H1 (cell line): ENCODE results near the gene DUSP10. TPM values are rescaled to one million over a fixed set of nuclear protein-coding genes. Genes with fewer than 3 reads are reported as not detected.

ENCODE experiments used
- CTCF ChIA-PET: fragments of 300-600 bp; sonication (Branson Sonifier 250); formaldehyde crosslinking; loops from one replicate; lab custom pipeline; 2021; ENCODE audit not compliant: partially characterized antibody; lab: Charles Lee
- POLR2A ChIA-PET: fragments of 300-600 bp; sonication (Branson Sonifier 250); formaldehyde crosslinking; loops from one replicate; lab custom pipeline; 2021; ENCODE audit warnings: inconsistent platforms; ENCODE audit not compliant: partially characterized antibody; lab: Charles Lee
- DNase-seq, 2 experiments: peaks; one replicate each; pipeline versions ENCODE4 v3.0.0 to v3.0.0-alpha.2; 2010 to 2022; ENCODE audit warnings: low spot score in 2 of 2, low read depth in 1 of 2, mixed read lengths in 1 of 2
- FAIRE-seq: peaks from 2 replicates; lab custom pipeline; 2011; peaks lifted over from hg19 to GRCh38; lab: Jason Lieb, UNC
- H2AFZ ChIP-seq: 2 replicates; pipeline ENCODE4 v1.8.1; 2012; ENCODE audit warnings: low read length, inconsistent platforms
- H2AK5ac ChIP-seq: 2 replicates; pipeline ENCODE4 v1.6.1; 2013; ENCODE audit warnings: low read depth, low read length
- H2BK120ac ChIP-seq: replicated peaks from 2 replicates; pipeline ENCODE3; 2013; ENCODE audit warnings: low read depth, low read length, inconsistent platforms
- H2BK12ac ChIP-seq: 2 replicates; pipeline ENCODE4 v1.6.1; 2013; ENCODE audit warnings: low read depth, low read length
- H2BK15ac ChIP-seq: 2 replicates; pipeline ENCODE4 v1.6.1; 2013; ENCODE audit warnings: low read length
- H2BK20ac ChIP-seq: 2 replicates; pipeline ENCODE4 v1.6.1; 2013; ENCODE audit warnings: low read length
- H2BK5ac ChIP-seq: 2 replicates; pipeline ENCODE4 v1.6.1; 2013; ENCODE audit warnings: low read depth, low read length
- H3K14ac ChIP-seq: 2 replicates; pipeline ENCODE4 v1.6.1; 2013; ENCODE audit warnings: inconsistent platforms; ENCODE audit not compliant: insufficient read length
- H3K18ac ChIP-seq: 2 replicates; pipeline ENCODE4 v1.6.1; 2013; ENCODE audit warnings: low read length; ENCODE audit errors: extremely low read depth
- H3K23ac ChIP-seq: 2 replicates; pipeline ENCODE4 v1.6.1; 2013; ENCODE audit warnings: inconsistent platforms; ENCODE audit not compliant: insufficient read length
- H3K23me2 ChIP-seq: 2 replicates; pipeline ENCODE4 v1.6.1; 2013; ENCODE audit warnings: low read depth, low read length
- H3K27ac ChIP-seq: 2 replicates; pipeline ENCODE4 v1.6.1; 2011; ENCODE audit warnings: low read depth, low read length, inconsistent platforms
- H3K27me3 ChIP-seq, 4 experiments: replicated peaks in 1 of 4; 1 replicate in 1 of 4; 2 replicates in 3 of 4; pipeline versions ENCODE4 v1.6.1 to v1.8.1; 2011 to 2013; ENCODE audit warnings: low read length in 3 of 4, mild to moderate bottlenecking in 3 of 4, inconsistent platforms in 2 of 4, mixed read lengths in 2 of 4, moderate library complexity in 1 of 4; ENCODE audit not compliant: control insufficient read depth in 3 of 4, insufficient read depth in 3 of 4; ENCODE audit errors: extremely low read depth in 1 of 4
- H3K36me3 ChIP-seq, 4 experiments: 2 replicates each; pipeline versions ENCODE4 v1.6.1 to v1.8.1; 2011 to 2013; ENCODE audit warnings: mild to moderate bottlenecking in 4 of 4, low read length in 3 of 4, moderate library complexity in 2 of 4, control low read depth in 1 of 4, inconsistent platforms in 1 of 4; ENCODE audit not compliant: insufficient read depth in 4 of 4, control insufficient read depth in 2 of 4
- H3K4ac ChIP-seq: replicated peaks from 2 replicates; pipeline ENCODE3; 2013; ENCODE audit warnings: low read length, low read depth, mixed read lengths, inconsistent platforms; ENCODE audit not compliant: insufficient read length
- H3K4me1 ChIP-seq, 4 experiments: replicated peaks in 1 of 4; 1 replicate in 1 of 4; 2 replicates in 3 of 4; pipeline versions ENCODE4 v1.6.1 to v1.8.1; 2011 to 2013; ENCODE audit warnings: low read length in 3 of 4, inconsistent platforms in 2 of 4, mixed read lengths in 1 of 4; ENCODE audit not compliant: insufficient read depth in 4 of 4, control insufficient read depth in 3 of 4
- H3K4me2 ChIP-seq, 2 experiments: 2 replicates each; pipeline versions ENCODE4 v1.6.1 to v1.8.1; 2011 to 2013; ENCODE audit warnings: low read depth in 2 of 2, low read length in 2 of 2, control low read depth in 1 of 2, inconsistent platforms in 1 of 2, mild to moderate bottlenecking in 1 of 2; ENCODE audit not compliant: insufficient read depth in 1 of 2
- H3K4me3 ChIP-seq, 4 experiments: fragments of 200-600, 300-600 bp in 1 of 4; sonication (generic), shearing (Covaris generic), sonication (Bioruptor Twin) in 1 of 4; 2 replicates each; pipeline versions ENCODE4 v1.5.1 to v1.8.1; 2011 to 2016; ENCODE audit warnings: low read length in 4 of 4, low read depth in 3 of 4, control low read depth in 2 of 4, inconsistent platforms in 2 of 4, mild to moderate bottlenecking in 2 of 4, mixed read lengths in 1 of 4, moderate library complexity in 1 of 4; ENCODE audit not compliant: insufficient read depth in 2 of 4; ENCODE audit errors: extremely low read depth in 1 of 4
- H3K56ac ChIP-seq: replicated peaks from 2 replicates; pipeline ENCODE3; 2013; ENCODE audit warnings: low read depth, mild to moderate bottlenecking, mixed read lengths, low read length, inconsistent platforms; ENCODE audit not compliant: insufficient read length
- H3K79me1 ChIP-seq: 2 replicates; pipeline ENCODE4 v1.6.1; 2013; ENCODE audit warnings: low read depth, low read length, control low read depth
- H3K79me2 ChIP-seq, 2 experiments: 2 replicates each; pipeline versions ENCODE4 v1.6.1 to v1.8.1; 2012 to 2013; ENCODE audit warnings: low read length in 2 of 2, mild to moderate bottlenecking in 2 of 2, inconsistent platforms in 1 of 2; ENCODE audit not compliant: insufficient read depth in 2 of 2, control insufficient read depth in 1 of 2
- H3K9ac ChIP-seq, 4 experiments: replicated peaks in 1 of 4; 1 replicate in 1 of 4; 2 replicates in 3 of 4; pipeline versions ENCODE4 v1.6.1 to v1.8.1; 2011 to 2013; ENCODE audit warnings: low read depth in 3 of 4, low read length in 3 of 4, control low read depth in 2 of 4, mild to moderate bottlenecking in 2 of 4, moderate library complexity in 2 of 4, inconsistent platforms in 1 of 4; ENCODE audit errors: extremely low read depth in 1 of 4
- H3K9me3 ChIP-seq, 2 experiments: 2 replicates each; pipeline versions ENCODE4 v1.6.1 to v1.8.1; 2012 to 2013; ENCODE audit warnings: mild to moderate bottlenecking in 2 of 2, moderate library complexity in 2 of 2, control low read depth in 1 of 2, inconsistent platforms in 1 of 2, low read depth in 1 of 2, low read length in 1 of 2, mixed read lengths in 1 of 2; ENCODE audit not compliant: insufficient read depth in 2 of 2
- H4K20me1 ChIP-seq, 2 experiments: replicated peaks in 1 of 2; 2 replicates each; pipeline versions ENCODE3 to v1.8.1; 2011 to 2013; ENCODE audit warnings: inconsistent platforms in 2 of 2, low read length in 2 of 2, mild to moderate bottlenecking in 1 of 2; ENCODE audit not compliant: insufficient read depth in 2 of 2, control insufficient read depth in 1 of 2
- H4K5ac ChIP-seq: 2 replicates; pipeline ENCODE4 v1.6.1; 2013; ENCODE audit warnings: low read length, low read depth, mixed read lengths, inconsistent platforms; ENCODE audit not compliant: insufficient read length
- H4K8ac ChIP-seq: 2 replicates; pipeline ENCODE4 v1.8.0; 2013; ENCODE audit warnings: mild to moderate bottlenecking, moderate library complexity, low read length, inconsistent platforms; ENCODE audit not compliant: insufficient read depth; ENCODE audit errors: extremely low read depth
- H4K91ac ChIP-seq: replicated peaks from 2 replicates; pipeline ENCODE3; 2013; ENCODE audit warnings: low read length, mixed read lengths, inconsistent platforms; ENCODE audit not compliant: insufficient read length
- ATF2 ChIP-seq: IDR thresholded peaks from 2 replicates; pipeline ENCODE4 v1.6.1; 2012; ENCODE audit warnings: low read length, inconsistent platforms
- CTBP2 ChIP-seq: IDR thresholded peaks from 2 replicates; pipeline ENCODE4 v1.7.0; 2011; ENCODE audit warnings: borderline replicate concordance, mild to moderate bottlenecking, moderate library complexity, mixed read lengths, low read length; ENCODE audit not compliant: insufficient read depth, insufficient read length
- WGBS, 2 experiments: shearing (Covaris generic) in 1 of 2; methylation state at CpG; one replicate each; pipeline versions ENCODE4 v1.1.6 to v1.1.7; 2013 to 2015; ENCODE audit warnings: low lambda C conversion rate in 2 of 2, mixed read lengths in 2 of 2, inconsistent platforms in 1 of 2, low coverage in 1 of 2, missing lambda C conversion rate in 1 of 2; ENCODE audit not compliant: insufficient replicate concordance in 2 of 2, insufficient coverage in 1 of 2, insufficient read length in 1 of 2; ENCODE audit errors: extremely low coverage in 1 of 2, missing lambda C conversion rate in 1 of 2; 5-methylcytosine and 5-hydroxymethylcytosine counted together
- polyA plus RNA-seq, 7 experiments: library from polyadenylated mRNA; depleted of rRNA in 3 of 7; stranded (reverse) in 5 of 7; unstranded in 2 of 7; fragments of >200 nt in 5 of 7; fragments of 200-250 nt in 2 of 7; gene quantifications; 1 replicate in 5 of 7; 2 replicates in 1 of 7; 4 replicates in 1 of 7; pipeline versions ENCODE4 v1.2.1 to v1.2.3, GENCODE V29; 2011 to 2013; ENCODE audit warnings: missing spikeins in 2 of 7, mixed read lengths in 2 of 7
- total RNA-seq: library from RNA; stranded (reverse); fragmentation: NEBNext Ultra II Directional; extraction: Animal tissue kit (Norgen Biotek cat#: 25700); gene quantifications from 2 replicates; pipeline ENCODE4 v1.2.1, GENCODE V29; 2021

The DUSP10 gene
- total and polyA plus RNA-seq, 2 of the 8 experiments (the other 6 are each of a cell fraction or from before 2014, with no cell fraction given): 1.2 TPM

DNA sequence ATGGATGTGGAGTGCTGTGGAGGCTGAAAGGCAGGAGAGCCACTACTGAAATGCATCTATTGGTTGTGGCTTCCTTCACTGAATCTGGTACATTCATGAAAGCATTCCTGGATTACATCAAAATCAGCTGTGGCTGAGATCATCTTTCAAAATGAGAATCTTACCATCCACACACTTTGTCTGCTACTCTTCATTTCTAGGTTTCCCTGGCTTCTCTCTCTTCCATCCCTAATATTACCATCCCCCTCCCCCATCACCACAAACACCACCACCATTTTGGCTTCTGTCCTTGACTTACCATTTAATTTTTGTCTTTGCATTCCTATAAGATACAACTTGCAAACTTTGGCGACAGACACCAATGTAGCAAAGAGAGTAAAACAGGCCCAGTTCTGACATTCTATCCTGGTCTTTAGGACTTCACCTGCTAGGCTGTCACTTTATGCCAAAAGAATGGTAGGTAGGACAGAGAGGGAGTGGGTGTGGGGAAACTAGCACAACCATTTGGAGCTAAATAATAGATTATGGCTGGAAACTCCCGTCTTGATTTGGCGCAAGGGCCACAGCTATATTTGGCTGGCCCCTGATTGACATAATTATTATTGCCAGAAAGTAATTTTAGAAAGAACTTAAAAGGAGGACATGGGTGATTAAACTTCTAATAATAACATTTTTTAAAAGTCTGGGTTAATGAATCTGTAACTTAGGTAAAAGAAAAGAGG lies 15.1 kb upstream of the DUSP10 start:
- H3K18ac ChIP-seq: no peak overlapping the region
- H4K8ac ChIP-seq: no peak overlapping the region
- H3K27me3 ChIP-seq: no peaks in the 10 kb centered on the region
- no peaks in the 10 kb centered on the region for H3K23me2 ChIP-seq
- no peak overlapping the region for H4K5ac ChIP-seq
- no peak overlapping the region for H3K14ac ChIP-seq
- ChIA-PET CTCF (interaction anchor here (1.6 kb wide), 1 partner anchor 14 kb away, joined by 3 read pairs; no protein-coding TSS in a partner anchor), POLR2A (no interaction called here)
- no peaks in the 10 kb centered on the region for H3K79me2 ChIP-seq
- H3K9me3 ChIP-seq: no peaks in the 10 kb centered on the region
- no peak overlapping the region for H2BK20ac ChIP-seq
- FAIRE-seq (no peak), DNase-seq (no peak)
- no peak overlapping the region for H3K4me2 ChIP-seq
- H2BK5ac ChIP-seq: no peak overlapping the region
- no peak overlapping the region for H3K4me3 ChIP-seq
- no peak overlapping the region for H2AFZ ChIP-seq
- no peak overlapping the region for H2AK5ac ChIP-seq
- H2BK15ac ChIP-seq: no peak overlapping the region
- no peak overlapping the region for H3K9ac ChIP-seq
- H3K23ac ChIP-seq: no peak overlapping the region
- no peak overlapping the region for H3K4ac ChIP-seq
- no peak overlapping the region for H4K91ac ChIP-seq
- no peaks in the 10 kb centered on the region for H3K4me1 ChIP-seq
- 98% methylated on average over 3 of the region's 3 CpGs; no CpG with 5 or more reads in 1 of the 2 experiments for WGBS, 2 experiments
- H3K36me3 ChIP-seq: no peaks in the 10 kb centered on the region
- H4K20me1 ChIP-seq: no peaks in the 10 kb centered on the region
- H3K79me1 ChIP-seq: no peaks in the 10 kb centered on the region
- H3K56ac ChIP-seq: no peak overlapping the region
- H3K27ac ChIP-seq: no peak overlapping the region
- no peak overlapping the region for H2BK12ac ChIP-seq
- H2BK120ac ChIP-seq: no peak overlapping the region
- TF ChIP-seq ATF2 (no peak), CTBP2 (no peak)
